ENCODE measurements around the gene FKBP3.
"Not testable (repeated sequence)": the region's sequence is repeated elsewhere in the genome, so short reads cannot be mapped to it uniquely, and the experiment has no call there.

GRCh38 chr14:45142083-45142482 lies 7.8 kb upstream of the FKBP3 start:
- not testable (repeated sequence) for TF ChIP-seq EZH2 (IDR thresholded peaks at IDR 0.05; ENCODE audit: insufficient read depth, poor library complexity, severe bottlenecking); EZH2phosphoT487 (IDR thresholded peaks at IDR 0.05; ENCODE audit: insufficient read depth, low read depth)
